OCI-LY3 (cell line): ENCODE data around the gene TMEM214.
A peak's percentile ranks its signal among the peaks of the same experiment; 100 is the strongest.
"Not testable (repeated sequence)": the region's sequence is repeated elsewhere in the genome, so short reads cannot be mapped to it uniquely, and the experiment has no call there.

Experiments used
- H2AFZ ChIP-seq: fragments of 200-600, 300-600 bp; shearing (Covaris generic); 2 replicates; pipeline ENCODE4 v1.6.0; 2014; ENCODE audit warnings: antibody characterized with exemption, low read depth, low read length
- H3K27ac ChIP-seq: fragments of 200-600, 300-600 bp; sonication (generic); 2 replicates; pipeline ENCODE4 v1.5.1; 2014; ENCODE audit warnings: mild to moderate bottlenecking, low read length, moderate library complexity, mixed read lengths
- H3K27me3 ChIP-seq: fragments of 200-600, 300-600 bp; sonication (generic); 2 replicates; pipeline ENCODE4 v1.6.1; 2014; ENCODE audit warnings: low read depth, low read length, mixed read lengths
- H3K36me3 ChIP-seq: fragments of 200-600, 300-600 bp; sonication (generic); replicated peaks from 2 replicates; pipeline ENCODE3; 2014; ENCODE audit warnings: low read depth, low read length, mixed read lengths
- H3K4me1 ChIP-seq: fragments of 300-600, 200-600 bp; sonication (generic); 2 replicates; pipeline ENCODE4 v1.6.1; 2014; ENCODE audit warnings: low read length, mixed read lengths
- H3K4me2 ChIP-seq: fragments of 200-600, 300-600 bp; sonication (generic); 2 replicates; pipeline ENCODE4 v1.6.1; 2014; ENCODE audit warnings: low read length, mixed read lengths
- H3K4me3 ChIP-seq: fragments of 300-600, 200-600 bp; sonication (generic); 2 replicates; pipeline ENCODE4 v1.5.1; 2014; ENCODE audit warnings: antibody characterized with exemption, mild to moderate bottlenecking, low read length, moderate library complexity
- H3K79me2 ChIP-seq: fragments of 300-600, 200-600 bp; shearing (Covaris generic); 2 replicates; pipeline ENCODE4 v1.6.1; 2014; ENCODE audit warnings: mild to moderate bottlenecking, low read length, mixed read lengths
- H3K9ac ChIP-seq: fragments of 300-600, 200-600 bp; shearing (Covaris generic); 2 replicates; pipeline ENCODE4 v1.6.0; 2014; ENCODE audit warnings: mild to moderate bottlenecking, low read length, moderate library complexity
- H3K9me3 ChIP-seq: fragments of 200-600, 300-600 bp; shearing (Covaris generic); 2 replicates; pipeline ENCODE4 v1.6.1; 2014; ENCODE audit warnings: low read length, mixed read lengths; ENCODE audit not compliant: insufficient read depth
- H4K20me1 ChIP-seq: fragments of 200-600, 300-600 bp; sonication (generic); 2 replicates; pipeline ENCODE4 v1.6.1; 2016; ENCODE audit warnings: low read length, mixed read lengths; ENCODE audit not compliant: insufficient read depth
- EZH2phosphoT487 ChIP-seq: fragments of 200-600 bp; shearing (Covaris generic); IDR thresholded peaks from 2 replicates; pipeline ENCODE4 v1.6.1; 2018; ENCODE audit warnings: antibody characterized with exemption, mixed run types, low read depth
- TF ChIP-seq, protein P1 (sequence below): fragments of 200-600, 300-600 bp; sonication (generic); IDR thresholded peaks from 2 replicates; pipeline ENCODE4 v1.5.1; 2014; ENCODE audit warnings: antibody characterized with exemption, low read length, low read depth

The TMEM214 gene

DNA sequence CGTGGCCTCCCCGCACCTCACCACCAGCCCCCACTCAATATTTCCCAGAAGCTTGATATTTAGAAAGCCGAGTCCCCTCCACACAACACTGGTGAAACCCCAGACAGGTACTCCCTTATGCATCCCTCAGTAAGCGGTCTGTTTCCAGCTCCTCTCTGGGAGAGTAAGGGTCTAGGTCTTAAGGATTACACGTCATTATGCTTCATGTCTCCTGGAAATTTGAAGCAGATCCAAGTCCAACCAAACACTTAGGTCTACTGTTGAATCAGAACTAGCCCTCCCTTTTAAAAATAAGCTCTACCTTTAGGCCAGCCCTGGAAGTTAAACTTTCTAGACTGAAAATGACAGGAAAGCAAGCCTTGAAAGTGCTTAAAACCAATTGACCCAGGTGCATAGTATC, 40.2 kb downstream of the TMEM214 start:
- Histone ChIP-seq H3K4me2 (peak overlapping the region; percentile 94), H3K9me3 (no peaks in the 10 kb centered on the region), H3K79me2 (peaks cover 31% of the 10 kb centered on the region), H3K36me3 (peaks cover 25% of the 10 kb centered on the region), H2AFZ (no peak overlapping the region), H3K27me3 (peaks cover 10% of the 10 kb centered on the region), H4K20me1 (no peaks in the 10 kb centered on the region), H3K4me1 (peaks cover 18% of the 10 kb centered on the region), H3K9ac (peak overlapping the region; percentile 89; the same call in 1 of the 2 replicates), H3K4me3 (peak overlapping the region; percentile 98), H3K27ac (no peak overlapping the region)
- TF ChIP-seq EZH2phosphoT487 = no peak
- TF ChIP-seq, protein P1, sequence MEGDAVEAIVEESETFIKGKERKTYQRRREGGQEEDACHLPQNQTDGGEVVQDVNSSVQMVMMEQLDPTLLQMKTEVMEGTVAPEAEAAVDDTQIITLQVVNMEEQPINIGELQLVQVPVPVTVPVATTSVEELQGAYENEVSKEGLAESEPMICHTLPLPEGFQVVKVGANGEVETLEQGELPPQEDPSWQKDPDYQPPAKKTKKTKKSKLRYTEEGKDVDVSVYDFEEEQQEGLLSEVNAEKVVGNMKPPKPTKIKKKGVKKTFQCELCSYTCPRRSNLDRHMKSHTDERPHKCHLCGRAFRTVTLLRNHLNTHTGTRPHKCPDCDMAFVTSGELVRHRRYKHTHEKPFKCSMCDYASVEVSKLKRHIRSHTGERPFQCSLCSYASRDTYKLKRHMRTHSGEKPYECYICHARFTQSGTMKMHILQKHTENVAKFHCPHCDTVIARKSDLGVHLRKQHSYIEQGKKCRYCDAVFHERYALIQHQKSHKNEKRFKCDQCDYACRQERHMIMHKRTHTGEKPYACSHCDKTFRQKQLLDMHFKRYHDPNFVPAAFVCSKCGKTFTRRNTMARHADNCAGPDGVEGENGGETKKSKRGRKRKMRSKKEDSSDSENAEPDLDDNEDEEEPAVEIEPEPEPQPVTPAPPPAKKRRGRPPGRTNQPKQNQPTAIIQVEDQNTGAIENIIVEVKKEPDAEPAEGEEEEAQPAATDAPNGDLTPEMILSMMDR = no peak

- peaks cover 25% of the 10 kb centered on the region for H3K79me2 ChIP-seq
- H3K4me1 ChIP-seq = peaks cover 18% of the 10 kb centered on the region
- no peaks in the 10 kb centered on the region for H3K9me3 ChIP-seq
- no peak overlapping the region for H3K4me2 ChIP-seq
- no peak overlapping the region for H3K9ac ChIP-seq
- H4K20me1 ChIP-seq = no peaks in the 10 kb centered on the region
- H3K36me3 ChIP-seq = peaks cover 18% of the 10 kb centered on the region
- TF ChIP-seq, protein P1 = no peak
- TF ChIP-seq EZH2phosphoT487 = no peak
- no peak overlapping the region for H3K4me3 ChIP-seq
- no peak overlapping the region for H3K27ac ChIP-seq
- no peak overlapping the region for H2AFZ ChIP-seq
- H3K27me3 ChIP-seq = peaks cover 10% of the 10 kb centered on the region
Observed at GRCh38 chr2:27073782-27074181, 41.0 kb downstream of the TMEM214 start.

- Histone ChIP-seq H3K36me3 (peaks cover 6% of the 10 kb centered on the region), H3K9ac (no peak overlapping the region), H2AFZ (no peak overlapping the region)
Observed at GRCh38 chr2:27074738-27075565, 42.2 kb downstream of the TMEM214 start.

GRCh38 chr2:27075566-27075871, 42.8 kb downstream of the TMEM214 start:
- H3K4me2 ChIP-seq, H3K27ac ChIP-seq, H3K9ac ChIP-seq, H2AFZ ChIP-seq, H3K4me3 ChIP-seq, H3K9me3 ChIP-seq, H3K36me3 ChIP-seq, H3K79me2 ChIP-seq, H4K20me1 ChIP-seq, H3K27me3 ChIP-seq: not testable (repeated sequence)
- H3K4me1 ChIP-seq = peaks cover 11% of the 10 kb centered on the region

More at GRCh38 chr2:27074738-27075565, 42.2 kb downstream of the TMEM214 start:
- H3K4me3 ChIP-seq = no peak overlapping the region
- TF ChIP-seq EZH2phosphoT487 = no peak
- TF ChIP-seq, protein P1 = no peak
- no peak overlapping the region for H3K27ac ChIP-seq
- H3K4me2 ChIP-seq = no peak overlapping the region
- peaks cover 15% of the 10 kb centered on the region for H3K79me2 ChIP-seq
- H4K20me1 ChIP-seq = no peaks in the 10 kb centered on the region
- H3K4me1 ChIP-seq = peaks cover 17% of the 10 kb centered on the region
- no peaks in the 10 kb centered on the region for H3K9me3 ChIP-seq
- peaks cover 10% of the 10 kb centered on the region for H3K27me3 ChIP-seq
